HFFc6 (cell line): ENCODE results near the gene SLFN13. TPM values are rescaled to one million over a fixed set of nuclear protein-coding genes. Genes with fewer than 3 reads are reported as not detected.
"Not testable (repeated sequence)": the region's sequence is repeated elsewhere in the genome, so short reads cannot be mapped to it uniquely, and the experiment has no call there.

Source experiments
- DNase-seq: peaks from one replicate; pipeline ENCODE4 v3.0.0-alpha.2; 2018
- H3K27ac Mint-ChIP-seq: 2 replicates; pipeline ENCODE4 v1.8.0; 2020; ENCODE audit warnings: mild to moderate bottlenecking, mixed read lengths
- H3K27me3 Mint-ChIP-seq: 2 replicates; pipeline ENCODE4 v1.8.0; 2021; ENCODE audit warnings: mild to moderate bottlenecking, moderate library complexity, mixed read lengths; ENCODE audit not compliant: insufficient read depth
- H3K36me3 Mint-ChIP-seq: 2 replicates; pipeline ENCODE4 v1.8.0; 2021; ENCODE audit warnings: low read depth, mixed read lengths
- H3K4me1 Mint-ChIP-seq: 2 replicates; pipeline ENCODE4 v1.8.0; 2020; ENCODE audit warnings: low read depth, mixed read lengths
- H3K4me3 Mint-ChIP-seq: 2 replicates; pipeline ENCODE4 v1.8.0; 2020; ENCODE audit warnings: mild to moderate bottlenecking, moderate library complexity, mixed read lengths
- H3K9me3 Mint-ChIP-seq: 2 replicates; pipeline ENCODE4 v1.8.0; 2020; ENCODE audit warnings: mild to moderate bottlenecking, mixed read lengths
- total RNA-seq, 6 experiments: library from RNA; stranded (reverse); fragmentation: NEBNext Ultra II Directional; extraction: Animal tissue kit (Norgen Biotek cat#: 25700); gene quantifications; 2 replicates in 1 of 6; 3 replicates in 5 of 6; pipeline ENCODE4 v1.2.3, GENCODE V29; 2021
- TF ChIP-seq, protein P1 (sequence below): fragments of 200-600 bp; sonication (generic); IDR thresholded peaks from 2 replicates; pipeline ENCODE4 v1.5.0; 2021; ENCODE audit warnings: antibody characterized with exemption, mild to moderate bottlenecking

SLFN13 gene
- total RNA-seq, 6 experiments from 2014 or later = 8.3 to 12.0 (median 10.8) TPM

DNA sequence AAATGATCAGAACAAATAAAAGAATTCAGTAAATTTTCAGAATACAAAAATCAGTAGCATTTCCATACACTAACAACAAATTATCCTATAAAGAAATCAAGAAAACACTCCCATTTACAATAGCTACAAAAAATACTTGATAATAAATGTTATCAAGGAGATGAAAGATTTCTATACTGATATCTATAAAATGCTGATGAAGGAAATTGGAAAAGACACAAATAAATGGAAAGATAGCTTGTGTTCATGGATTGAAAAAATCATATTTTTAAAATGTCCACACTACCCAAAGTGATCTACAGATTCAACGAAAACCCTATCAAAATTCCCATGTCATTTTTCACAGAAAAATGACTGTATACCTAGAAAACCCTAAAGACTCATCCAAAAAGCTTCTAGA is 34.3 kb downstream of the SLFN13 start:
- Mint-ChIP-seq H3K9me3 (peaks cover 10% of the 10 kb centered on the region), H3K4me1 (no peaks in the 10 kb centered on the region), H3K27ac (no peak overlapping the region), H3K36me3 (peaks cover 76% of the 10 kb centered on the region), H3K27me3 (peaks cover under 1% of the 10 kb centered on the region; the same call in 1 of the 2 replicates), H3K4me3 (no peak overlapping the region)
- DNase-seq = no peak
- TF ChIP-seq, protein P1, sequence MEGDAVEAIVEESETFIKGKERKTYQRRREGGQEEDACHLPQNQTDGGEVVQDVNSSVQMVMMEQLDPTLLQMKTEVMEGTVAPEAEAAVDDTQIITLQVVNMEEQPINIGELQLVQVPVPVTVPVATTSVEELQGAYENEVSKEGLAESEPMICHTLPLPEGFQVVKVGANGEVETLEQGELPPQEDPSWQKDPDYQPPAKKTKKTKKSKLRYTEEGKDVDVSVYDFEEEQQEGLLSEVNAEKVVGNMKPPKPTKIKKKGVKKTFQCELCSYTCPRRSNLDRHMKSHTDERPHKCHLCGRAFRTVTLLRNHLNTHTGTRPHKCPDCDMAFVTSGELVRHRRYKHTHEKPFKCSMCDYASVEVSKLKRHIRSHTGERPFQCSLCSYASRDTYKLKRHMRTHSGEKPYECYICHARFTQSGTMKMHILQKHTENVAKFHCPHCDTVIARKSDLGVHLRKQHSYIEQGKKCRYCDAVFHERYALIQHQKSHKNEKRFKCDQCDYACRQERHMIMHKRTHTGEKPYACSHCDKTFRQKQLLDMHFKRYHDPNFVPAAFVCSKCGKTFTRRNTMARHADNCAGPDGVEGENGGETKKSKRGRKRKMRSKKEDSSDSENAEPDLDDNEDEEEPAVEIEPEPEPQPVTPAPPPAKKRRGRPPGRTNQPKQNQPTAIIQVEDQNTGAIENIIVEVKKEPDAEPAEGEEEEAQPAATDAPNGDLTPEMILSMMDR = no peak

DNA sequence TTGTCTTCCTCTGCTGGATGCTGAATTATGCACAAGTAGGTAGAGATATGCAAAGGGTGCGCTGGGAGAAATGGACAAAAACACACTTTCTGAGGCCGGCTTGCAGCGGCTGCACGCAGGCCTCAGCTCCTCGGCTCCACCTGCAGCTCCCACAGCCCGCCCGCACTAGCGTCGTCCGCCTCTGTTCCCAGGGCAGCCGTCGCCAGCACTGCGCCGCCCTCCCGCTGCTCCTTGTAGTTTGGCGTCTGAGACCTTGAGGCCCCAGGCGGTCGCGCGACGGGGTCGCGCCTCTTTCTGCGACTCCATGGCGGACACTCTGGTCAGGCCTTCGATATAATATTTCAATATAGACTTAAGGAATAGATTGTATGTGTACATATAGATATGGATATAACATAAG is 41.0 kb downstream of the SLFN13 start:
- no peak overlapping the region for H3K27ac Mint-ChIP-seq
- H3K4me3 Mint-ChIP-seq = no peak overlapping the region
- peaks cover 1% of the 10 kb centered on the region for H3K27me3 Mint-ChIP-seq
- TF ChIP-seq, protein P1 = no peak
- DNase-seq = no peak
- peaks cover 56% of the 10 kb centered on the region for H3K36me3 Mint-ChIP-seq
- H3K9me3 Mint-ChIP-seq = no peaks in the 10 kb centered on the region
- no peaks in the 10 kb centered on the region for H3K4me1 Mint-ChIP-seq

DNA sequence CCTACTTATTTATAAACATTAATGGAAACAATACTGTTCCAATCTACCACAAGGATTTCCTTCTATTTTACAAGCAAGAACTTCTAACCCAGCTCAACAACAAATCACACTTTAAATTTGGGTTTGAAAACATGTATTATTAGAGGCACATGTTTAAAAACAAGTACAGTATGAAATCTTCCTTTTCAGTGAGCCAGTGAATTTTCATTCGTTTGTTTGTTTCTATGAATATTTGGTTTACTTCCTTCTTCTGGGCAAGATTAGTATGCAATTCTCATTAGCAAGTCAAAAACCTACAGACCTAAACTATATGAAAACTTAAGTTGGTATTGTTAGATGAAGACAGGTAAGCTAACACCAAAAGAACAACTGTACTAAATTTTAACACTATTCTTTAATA is 42.0 kb downstream of the SLFN13 start:
- no peak overlapping the region for H3K27ac Mint-ChIP-seq
- no peaks in the 10 kb centered on the region for H3K4me1 Mint-ChIP-seq
- H3K9me3 Mint-ChIP-seq = no peaks in the 10 kb centered on the region
- TF ChIP-seq, protein P1 = no peak
- DNase-seq = no peak
- no peak overlapping the region for H3K4me3 Mint-ChIP-seq
- H3K36me3 Mint-ChIP-seq = peaks cover 58% of the 10 kb centered on the region
- H3K27me3 Mint-ChIP-seq = peaks cover 1% of the 10 kb centered on the region

DNA sequence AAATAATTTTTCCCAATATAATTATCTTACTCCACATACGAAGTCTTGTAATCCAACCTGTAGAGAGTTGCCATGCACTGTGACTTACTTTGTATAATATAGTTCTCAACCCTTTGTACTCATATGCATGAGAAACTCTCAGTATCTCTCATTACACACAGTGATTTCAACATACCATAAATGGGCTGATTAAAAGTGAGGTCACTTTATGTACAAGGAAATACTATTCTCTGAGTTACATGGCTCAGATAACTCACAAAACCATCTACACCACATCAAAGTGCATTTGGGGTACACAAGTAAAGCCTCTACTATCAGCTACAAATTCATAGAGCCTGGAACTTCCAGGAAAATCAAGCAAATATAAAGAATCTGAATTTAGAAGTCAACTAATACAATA is 44.2 kb downstream of the SLFN13 start:
- TF ChIP-seq, protein P1 = no peak
- H3K9me3 Mint-ChIP-seq = no peaks in the 10 kb centered on the region
- peaks cover 1% of the 10 kb centered on the region for H3K27me3 Mint-ChIP-seq
- peaks cover 41% of the 10 kb centered on the region for H3K36me3 Mint-ChIP-seq
- no peak for DNase-seq
- H3K27ac Mint-ChIP-seq = no peak overlapping the region
- H3K4me1 Mint-ChIP-seq = no peaks in the 10 kb centered on the region
- H3K4me3 Mint-ChIP-seq = no peak overlapping the region

DNA sequence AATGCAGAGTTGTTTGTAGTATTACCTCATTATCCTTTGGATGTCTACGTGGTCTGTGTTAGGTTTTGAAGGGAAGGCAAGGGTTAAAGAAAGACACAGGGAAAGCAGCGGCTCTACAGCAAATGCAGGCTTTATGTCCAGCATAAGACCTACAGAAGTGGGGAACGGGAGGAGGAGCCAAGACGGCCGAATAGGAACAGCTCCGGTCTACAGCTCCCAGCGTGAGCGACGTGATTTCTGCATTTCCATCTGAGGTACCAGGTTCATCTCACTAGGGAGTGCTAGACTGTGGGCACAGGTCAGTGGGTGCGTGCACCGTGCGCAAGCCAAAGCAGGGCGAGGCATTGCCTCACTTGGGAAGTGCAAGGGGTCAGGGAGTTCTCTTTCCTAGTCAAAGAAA is 54.8 kb downstream of the SLFN13 start:
- not testable (repeated sequence) for H3K4me1 Mint-ChIP-seq, H3K9me3 Mint-ChIP-seq, DNase-seq, H3K4me3 Mint-ChIP-seq, H3K27ac Mint-ChIP-seq, H3K36me3 Mint-ChIP-seq
- peaks cover 11% of the 10 kb centered on the region for H3K27me3 Mint-ChIP-seq

DNA sequence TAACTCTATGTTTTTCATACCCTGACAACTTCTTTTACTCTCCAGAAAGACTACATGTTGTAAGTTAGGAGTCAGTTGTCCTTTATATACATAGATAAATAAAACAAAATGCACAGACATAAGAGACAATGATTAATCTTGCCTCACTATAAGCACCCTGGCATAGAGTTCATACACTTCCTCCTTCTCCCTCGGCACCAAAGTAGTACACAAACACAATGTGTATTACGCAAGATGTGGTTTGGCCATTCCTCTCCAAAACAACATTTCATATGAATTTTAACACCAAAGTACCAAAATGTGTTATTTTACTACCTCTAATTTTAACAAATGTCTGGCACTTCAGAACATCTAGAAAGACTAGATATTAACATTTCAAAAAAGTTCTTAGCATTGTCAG is 57.9 kb downstream of the SLFN13 start:
- Mint-ChIP-seq H3K27me3 (peaks cover 12% of the 10 kb centered on the region), H3K4me1 (no peaks in the 10 kb centered on the region), H3K36me3 (peaks cover 5% of the 10 kb centered on the region), H3K27ac (no peak overlapping the region), H3K4me3 (no peak overlapping the region), H3K9me3 (no peaks in the 10 kb centered on the region)
- DNase-seq = no peak
- TF ChIP-seq, protein P1 = no peak
